GM13976 (cell line): ENCODE results near the gene LTA.

Experiments used
- DNase-seq: peaks from one replicate; pipeline ENCODE4 v3.0.0; 2012; ENCODE audit warnings: low spot score
- CTCF ChIP-seq: IDR thresholded peaks from 2 replicates; pipeline ENCODE4 v1.5.1; 2012; ENCODE audit warnings: borderline replicate concordance, mild to moderate bottlenecking; ENCODE audit not compliant: insufficient read depth; ENCODE audit errors: extremely low read depth, missing control alignments, control extremely low read depth
- in situ Hi-C: fragments of 300-500 bp; cut with MboI; formaldehyde crosslinking; loops from one replicate; pipeline ENCODE4 v1.12.0; 2022; ENCODE audit warnings: low sequenced_read_pairs, mixed read lengths, inconsistent platforms; ENCODE audit not compliant: unreplicated experiment

Gene LTA

DNA sequence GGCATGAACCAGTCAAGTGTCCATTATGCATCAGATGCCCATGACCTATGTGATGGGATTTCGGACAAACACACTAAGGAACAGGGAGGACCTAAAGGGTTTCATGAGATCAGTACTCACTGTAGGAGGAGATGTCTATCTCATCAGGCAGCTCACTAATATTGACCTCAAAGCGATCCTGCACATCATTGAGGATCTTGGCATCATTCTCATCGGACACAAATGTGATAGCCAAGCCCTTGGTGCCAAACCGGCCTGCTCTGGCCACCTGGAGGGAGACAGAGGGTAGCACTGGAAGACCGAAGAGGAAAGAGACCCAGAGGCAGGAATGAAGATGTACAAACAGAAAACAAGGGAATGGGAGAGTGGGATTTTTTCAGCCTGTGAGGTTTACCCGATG, 41.4 kb upstream of the LTA start:
- DNase-seq: no peak
- TF ChIP-seq CTCF: no peak
- in situ Hi-C loops: no loop called here

- in situ Hi-C loops: no loop called here
- DNase-seq: no peak
- no peak for TF ChIP-seq CTCF
These were observed 40.9 kb upstream of the LTA start for GRCh38 chr6:31531162-31531561.

DNA sequence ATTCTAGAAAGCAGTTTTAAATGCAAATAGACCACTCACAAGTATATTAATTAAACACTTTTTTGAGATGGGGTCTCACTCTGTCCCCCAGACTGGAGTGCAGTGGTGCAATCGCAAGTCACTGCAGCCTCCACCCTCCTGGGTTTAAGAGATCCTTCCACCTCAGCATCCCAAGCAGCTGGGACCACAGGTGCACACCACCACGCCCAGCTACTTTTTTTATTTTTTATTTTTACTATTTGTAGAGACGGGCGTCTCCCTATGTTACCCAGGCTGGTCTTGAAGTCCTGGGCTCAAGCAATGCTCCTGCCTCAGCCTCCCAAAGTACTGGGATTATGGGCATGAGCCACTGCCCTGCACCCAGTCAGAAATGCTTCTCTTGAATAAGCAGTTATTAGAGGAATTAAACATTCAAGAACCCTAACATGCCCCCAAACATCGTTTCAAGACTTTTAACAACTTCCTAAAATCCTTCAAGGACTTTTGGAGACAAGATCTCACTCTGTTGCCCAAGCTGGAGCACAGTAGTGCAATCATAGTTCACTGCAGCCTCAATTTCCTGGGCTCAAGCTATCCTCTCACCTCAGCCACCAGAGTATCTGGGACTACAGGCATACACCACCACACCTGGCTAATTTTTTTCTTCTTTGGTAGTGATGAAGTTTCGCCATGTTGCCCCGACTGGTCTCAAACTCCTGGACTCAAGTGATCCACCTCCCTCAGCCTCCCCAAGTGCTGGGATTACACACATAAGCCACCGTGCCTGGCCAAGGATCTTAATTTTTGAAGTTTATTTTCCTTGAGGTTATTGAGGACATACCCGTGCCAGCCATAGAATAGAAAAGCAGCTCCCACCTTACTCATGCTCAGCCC, 40.1 kb upstream of the LTA start:
- DNase-seq: no peak
- in situ Hi-C loops: no loop called here
- TF ChIP-seq CTCF: no peak

DNA sequence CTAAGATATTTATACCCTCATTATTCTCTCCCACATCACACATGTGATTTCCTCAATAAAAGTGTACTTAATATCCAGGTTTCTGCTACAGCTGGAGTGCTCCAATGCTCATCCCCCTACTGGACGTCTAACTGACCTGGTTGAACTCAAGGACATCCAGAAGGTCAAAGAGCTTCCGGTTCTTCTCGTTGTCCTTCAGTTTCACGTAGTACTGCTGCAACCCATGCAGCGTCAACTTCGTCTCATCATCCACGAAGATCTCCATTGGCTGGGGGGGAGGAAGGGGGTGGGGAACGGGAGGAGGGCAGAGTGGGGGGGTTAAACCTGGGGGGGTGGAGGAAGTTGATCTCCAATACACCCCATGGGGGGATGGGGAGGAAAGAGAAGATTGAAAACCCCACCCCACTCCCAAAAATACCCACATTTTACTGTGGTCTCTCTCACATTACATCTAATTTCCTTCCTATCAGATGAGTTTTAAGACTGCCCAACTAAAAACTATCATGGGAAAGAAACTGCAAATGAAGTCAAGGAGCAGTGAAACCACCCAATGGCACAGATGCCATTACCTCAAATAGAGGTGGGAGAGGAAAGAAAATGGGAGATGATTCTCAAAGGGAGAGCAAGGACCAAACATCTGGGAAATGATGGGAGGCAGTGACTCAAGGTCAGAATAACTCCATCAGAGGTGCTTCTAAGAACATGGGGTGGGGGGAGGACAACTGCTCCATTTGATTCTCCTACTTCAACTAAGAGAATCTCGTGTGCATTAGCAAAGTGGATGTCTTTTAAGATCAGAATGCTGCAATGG, 39.2 kb upstream of the LTA start:
- no peak for DNase-seq
- TF ChIP-seq CTCF: no peak
- in situ Hi-C loops: no loop called here

DNA sequence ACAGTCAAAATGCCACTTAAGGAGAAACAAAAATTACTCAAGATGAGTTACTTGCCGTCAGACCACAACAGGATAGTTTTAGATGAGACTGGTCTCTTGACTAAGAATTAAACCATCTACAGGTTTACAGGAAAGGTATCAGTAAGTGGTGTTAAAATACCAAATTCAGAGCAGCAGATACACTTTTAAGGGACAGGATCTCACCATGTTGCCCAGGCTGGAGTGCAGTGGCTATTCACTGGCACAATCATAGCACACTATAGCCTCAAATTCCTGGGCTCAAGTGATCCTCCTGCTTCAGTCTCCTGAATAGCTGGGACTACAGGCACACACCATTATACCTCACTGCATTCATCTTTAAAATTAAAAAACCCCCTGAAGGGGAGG, 38.6 kb upstream of the LTA start:
- DNase-seq: no peak
- in situ Hi-C loops: no loop called here
- no peak for TF ChIP-seq CTCF

DNA sequence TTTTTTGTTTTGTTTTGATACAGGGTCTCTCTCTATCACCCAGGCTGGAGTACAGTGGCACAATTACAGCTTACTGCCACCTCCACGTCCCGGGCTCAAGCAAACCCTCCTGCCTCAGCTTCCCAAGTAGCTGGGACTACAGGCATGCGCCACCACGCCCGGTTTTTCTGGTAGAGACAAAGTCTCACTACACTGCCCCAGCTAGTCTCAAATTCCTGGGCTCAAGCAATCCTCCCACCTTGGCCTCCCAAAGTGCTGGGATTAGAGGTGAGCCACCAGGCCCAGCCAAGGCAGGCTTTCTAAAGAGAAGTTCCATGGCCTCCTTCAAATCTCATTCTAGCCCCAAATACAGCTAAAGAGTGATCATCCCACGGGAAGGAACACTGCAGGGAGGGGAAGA, 38.1 kb upstream of the LTA start:
- in situ Hi-C loops: no loop called here
- no peak for DNase-seq
- no peak for TF ChIP-seq CTCF
